Activated CD4-positive, alpha-beta T cell treated with anti-CD3 and anti-CD28 coated beads, Interleukin-2, amount 10 ng/mL, durations not matched to agents 24 days and 14 days (primary cell): ENCODE data around the gene DAGLA. TPM values are rescaled to one million over a fixed set of nuclear protein-coding genes. Genes with fewer than 3 reads are reported as not detected.

Source experiments
- DNase-seq: peaks from one replicate; pipeline ENCODE4 v3.0.0; 2022
- H3K27ac Mint-ChIP-seq: one replicate; pipeline ENCODE4 v1.8.0; 2022; ENCODE audit warnings: mild to moderate bottlenecking, mixed read lengths
- H3K27me3 Mint-ChIP-seq: one replicate; pipeline ENCODE4 v1.8.0; 2022; ENCODE audit warnings: mixed read lengths
- H3K36me3 Mint-ChIP-seq: one replicate; pipeline ENCODE4 v1.8.0; 2022; ENCODE audit warnings: low read depth, mild to moderate bottlenecking, mixed read lengths
- H3K4me1 Mint-ChIP-seq: one replicate; pipeline ENCODE4 v1.8.0; 2021; ENCODE audit warnings: mixed read lengths
- H3K4me3 Mint-ChIP-seq: one replicate; pipeline ENCODE4 v1.8.0; 2022; ENCODE audit warnings: mild to moderate bottlenecking, moderate library complexity, mixed read lengths
- H3K9me3 Mint-ChIP-seq: one replicate; pipeline ENCODE4 v1.8.0; 2021; ENCODE audit warnings: mixed read lengths
- intact Hi-C: fragments of 100-400 bp; cut with micrococcal nuclease; formaldehyde crosslinking; loops from one replicate; pipeline ENCODE4 v1.15.1; 2023
- total RNA-seq: library from RNA; stranded (reverse); gene quantifications from 2 replicates; pipeline ENCODE4 v1.2.3, GENCODE V29; 2022

Gene DAGLA
- total RNA-seq, 1 donor from 2014 or later: 0.14 TPM

DNA sequence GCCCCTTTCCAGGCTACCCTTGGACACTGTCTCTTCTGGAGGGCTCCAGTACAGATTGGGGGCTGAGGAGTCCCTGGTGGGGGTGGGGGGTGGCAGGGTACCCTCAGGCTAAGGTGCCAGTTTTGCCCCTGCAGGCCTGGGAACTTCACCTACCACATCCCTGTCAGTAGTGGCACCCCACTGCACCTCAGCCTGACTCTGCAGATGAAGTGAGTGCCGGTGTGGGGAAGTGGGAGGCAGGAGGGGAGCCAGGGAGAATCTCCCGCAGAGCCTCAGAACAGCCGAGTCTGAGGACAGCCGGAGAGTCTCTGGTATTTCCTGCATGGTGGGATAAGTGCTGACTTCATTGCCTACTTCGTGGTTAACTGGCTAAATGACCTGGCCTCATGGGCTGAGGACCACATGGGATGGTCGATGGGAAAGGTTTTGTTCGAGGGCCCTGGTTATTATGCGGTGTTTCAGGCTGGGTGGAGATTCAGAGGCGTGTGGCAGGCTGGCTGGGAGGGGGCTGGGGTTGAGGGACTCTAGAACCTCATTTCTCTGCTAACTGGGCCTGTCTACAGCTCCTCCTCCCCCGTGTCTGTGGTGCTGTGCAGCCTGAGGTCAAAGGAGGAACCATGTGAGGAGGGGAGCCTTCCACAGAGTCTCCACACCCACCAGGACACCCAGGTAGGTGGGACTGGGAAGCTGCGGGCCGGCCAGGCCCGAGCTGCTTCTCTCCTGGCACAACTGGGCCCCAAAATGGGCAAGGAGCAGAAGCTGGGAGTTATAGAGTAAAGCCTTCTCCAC lies 103.7 kb downstream of the DAGLA start:
- no peaks in the 10 kb centered on the region for H3K4me1 Mint-ChIP-seq
- no peaks in the 10 kb centered on the region for H3K9me3 Mint-ChIP-seq
- no peak overlapping the region for H3K4me3 Mint-ChIP-seq
- DNase-seq: no peak
- H3K27ac Mint-ChIP-seq: no peak overlapping the region
- H3K27me3 Mint-ChIP-seq: no peaks in the 10 kb centered on the region
- intact Hi-C loops: no loop called here
- peaks cover 17% of the 10 kb centered on the region for H3K36me3 Mint-ChIP-seq

- intact Hi-C loops: no loop called here
- DNase-seq: no peak
- peaks cover 21% of the 10 kb centered on the region for H3K36me3 Mint-ChIP-seq
- no peak overlapping the region for H3K27ac Mint-ChIP-seq
- peaks cover 3% of the 10 kb centered on the region for H3K4me1 Mint-ChIP-seq
- H3K27me3 Mint-ChIP-seq: no peaks in the 10 kb centered on the region
- H3K9me3 Mint-ChIP-seq: no peaks in the 10 kb centered on the region
- H3K4me3 Mint-ChIP-seq: no peak overlapping the region
These were observed 104.3 kb downstream of the DAGLA start for GRCh38 chr11:61784506-61784805.

DNA sequence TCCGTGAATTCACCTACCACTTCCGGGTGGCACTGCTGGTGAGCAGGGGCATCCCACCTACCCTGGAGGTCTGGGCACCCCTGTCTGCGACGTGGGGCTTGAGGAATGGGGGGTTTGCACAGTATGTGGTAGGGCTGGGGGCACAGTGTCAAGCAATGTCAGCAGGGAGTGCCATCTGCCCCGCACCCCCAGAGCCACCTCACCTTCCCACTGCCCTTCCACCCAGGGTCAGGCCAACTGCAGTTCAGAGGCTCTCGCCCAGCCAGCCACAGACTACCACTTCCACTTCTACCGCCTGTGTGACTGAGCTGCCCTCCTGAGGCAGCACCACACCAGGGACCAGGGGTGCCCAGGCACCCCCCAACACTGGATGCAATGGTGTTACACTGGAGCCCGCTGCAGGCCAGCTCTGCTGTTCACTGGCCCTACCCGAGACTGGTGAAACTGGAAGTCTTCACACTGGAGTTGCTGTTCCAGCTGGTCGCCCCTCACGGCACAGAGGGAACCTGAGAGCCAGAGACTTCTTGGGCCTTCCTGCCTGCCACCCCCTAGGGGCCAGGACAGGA lies 105.7 kb downstream of the DAGLA start:
- Mint-ChIP-seq H3K36me3 (peaks cover 30% of the 10 kb centered on the region), H3K9me3 (no peaks in the 10 kb centered on the region), H3K4me1 (peaks cover 11% of the 10 kb centered on the region), H3K4me3 (no peak overlapping the region), H3K27me3 (no peaks in the 10 kb centered on the region), H3K27ac (no peak overlapping the region)
- intact Hi-C loops: no loop called here
- no peak for DNase-seq

GRCh38 chr11:61787928-61788491 lies 107.8 kb downstream of the DAGLA start:
- Mint-ChIP-seq H3K9me3 (no peaks in the 10 kb centered on the region), H3K36me3 (peaks cover 41% of the 10 kb centered on the region), H3K27me3 (no peaks in the 10 kb centered on the region), H3K4me3 (no peak overlapping the region), H3K27ac (no peak overlapping the region), H3K4me1 (peaks cover 19% of the 10 kb centered on the region)
- intact Hi-C loops: no loop called here
- peak; percentile 66 for DNase-seq

- H3K9me3 Mint-ChIP-seq: no peaks in the 10 kb centered on the region
- peaks cover 51% of the 10 kb centered on the region for H3K36me3 Mint-ChIP-seq
- intact Hi-C loops: loop anchor here (1.0 to 10.0 kb wide), 7 partner anchors 15 to 427 kb away; partner anchors contain the start of genes CYB561A3, FADS2, FTH1 and SYT7
- DNase-seq: peak; percentile 85
- H3K27me3 Mint-ChIP-seq: no peaks in the 10 kb centered on the region
- H3K4me3 Mint-ChIP-seq: peak overlapping the region; percentile 95
- peak overlapping the region; percentile 99 for H3K27ac Mint-ChIP-seq
- peaks cover 37% of the 10 kb centered on the region for H3K4me1 Mint-ChIP-seq
These were observed 111.6 kb downstream of the DAGLA start for GRCh38 chr11:61791737-61792309.

DNA sequence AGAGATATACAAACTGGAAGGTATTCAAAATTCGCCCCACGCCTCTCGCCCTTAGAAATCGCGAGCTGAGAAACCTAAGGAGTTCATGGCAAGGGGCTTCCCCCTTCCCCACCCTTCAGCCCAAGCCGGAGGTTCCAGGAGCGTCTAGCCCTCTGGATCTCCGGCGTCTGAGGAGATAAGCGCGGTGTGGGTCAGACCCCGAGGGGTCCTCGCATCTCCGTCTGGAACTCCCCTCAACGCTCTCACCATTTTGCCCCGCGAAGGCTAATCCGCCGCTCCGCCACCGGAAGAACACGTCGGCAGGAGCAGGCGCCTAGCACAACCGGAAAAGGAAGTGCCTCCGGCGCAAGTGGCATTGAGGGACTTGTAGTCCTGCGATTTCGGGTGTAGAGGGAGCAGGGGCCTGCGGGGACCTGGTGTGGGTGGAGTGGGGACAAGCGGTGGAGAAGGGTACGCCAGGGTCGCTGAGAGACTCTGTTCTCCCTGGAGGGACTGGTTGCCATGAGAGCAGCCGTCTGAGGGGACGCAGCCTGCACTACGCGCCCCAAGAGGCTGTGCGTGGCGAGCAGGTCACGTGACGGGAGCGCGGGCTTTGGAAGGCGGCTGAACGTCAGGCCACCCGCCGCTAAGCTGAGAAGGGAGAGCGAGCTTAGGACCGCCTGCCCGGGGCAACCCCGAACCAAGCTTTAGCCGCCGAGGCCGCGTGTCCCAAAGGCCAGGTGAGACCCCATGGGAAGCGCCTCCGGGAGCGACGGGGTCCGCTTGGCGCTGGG lies 112.3 kb downstream of the DAGLA start, which contains the start of the genes FEN1 and TMEM258:
FEN1 (plus strand) TSS at position 602 of the 773 bp plus-strand sequence. CDS start 2,451 bp downstream, outside the sequence.
TMEM258 (minus strand) TSS at position 290 of the 773 bp plus-strand sequence; CDS start at position 249, 41 bp downstream.
- Mint-ChIP-seq H3K36me3 (peaks cover 57% of the 10 kb centered on the region), H3K27me3 (no peaks in the 10 kb centered on the region), H3K9me3 (no peaks in the 10 kb centered on the region), H3K4me3 (peak within 1 kb of the TSS; percentile 95), H3K4me1 (peaks cover 43% of the 10 kb centered on the region), H3K27ac (peak within 1 kb of the TSS; percentile 99)
- DNase-seq: peak; percentile 96
- intact Hi-C loops: loop anchor here (1.0 to 10.0 kb wide), 7 partner anchors 15 to 428 kb away; partner anchors contain the start of genes CYB561A3, FADS2, FTH1 and SYT7

GRCh38 chr11:61793083-61793828 lies 113.1 kb downstream of the DAGLA start:
- H3K4me3 Mint-ChIP-seq: peak overlapping the region; percentile 95
- peak overlapping the region; percentile 99 for H3K27ac Mint-ChIP-seq
- peaks cover 44% of the 10 kb centered on the region for H3K4me1 Mint-ChIP-seq
- no peak for DNase-seq
- no peaks in the 10 kb centered on the region for H3K9me3 Mint-ChIP-seq
- H3K36me3 Mint-ChIP-seq: peaks cover 58% of the 10 kb centered on the region
- intact Hi-C loops: loop anchor here (10.0 kb wide), 1 partner anchor 428 kb away; the partner anchor contains the start of genes CYB561A3 and TMEM138
- H3K27me3 Mint-ChIP-seq: no peaks in the 10 kb centered on the region

- peaks cover 46% of the 10 kb centered on the region for H3K4me1 Mint-ChIP-seq
- no peaks in the 10 kb centered on the region for H3K9me3 Mint-ChIP-seq
- peaks cover 56% of the 10 kb centered on the region for H3K36me3 Mint-ChIP-seq
- no peaks in the 10 kb centered on the region for H3K27me3 Mint-ChIP-seq
- DNase-seq: no peak
- peak overlapping the region; percentile 95 for H3K4me3 Mint-ChIP-seq
- intact Hi-C loops: loop anchor here (10.0 kb wide), 1 partner anchor 429 kb away; the partner anchor contains the start of genes CYB561A3 and TMEM138
- peak overlapping the region; percentile 75 for H3K27ac Mint-ChIP-seq
These were observed 113.6 kb downstream of the DAGLA start for GRCh38 chr11:61793829-61794204.

DNA sequence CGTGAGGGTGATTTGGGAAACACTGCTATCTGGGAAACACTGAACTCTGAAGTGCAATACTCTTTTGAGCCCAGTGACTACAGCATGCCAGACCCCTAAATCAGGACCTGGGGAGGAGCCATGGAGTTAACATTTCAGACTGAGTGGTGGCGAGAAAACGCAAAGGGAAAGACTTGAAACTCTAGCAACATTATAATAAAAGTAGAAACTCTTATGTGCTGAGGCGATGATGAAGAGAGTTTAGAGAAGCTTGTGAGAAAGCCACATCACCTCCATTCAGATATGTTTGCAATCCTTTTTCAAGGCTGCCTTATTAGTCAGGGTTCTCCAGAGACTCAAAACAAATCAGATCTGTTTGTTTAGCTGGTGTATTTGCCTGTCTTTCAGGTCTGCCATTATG lies 114.4 kb downstream of the DAGLA start:
- peaks cover 42% of the 10 kb centered on the region for H3K4me1 Mint-ChIP-seq
- H3K36me3 Mint-ChIP-seq: peaks cover 56% of the 10 kb centered on the region
- intact Hi-C loops: loop anchor here (10.0 kb wide), 1 partner anchor 430 kb away; the partner anchor contains the start of genes CYB561A3 and TMEM138
- H3K27ac Mint-ChIP-seq: no peak overlapping the region
- no peaks in the 10 kb centered on the region for H3K27me3 Mint-ChIP-seq
- H3K9me3 Mint-ChIP-seq: no peaks in the 10 kb centered on the region
- peak overlapping the region; percentile 40 for H3K4me3 Mint-ChIP-seq
- no peak for DNase-seq

DNA sequence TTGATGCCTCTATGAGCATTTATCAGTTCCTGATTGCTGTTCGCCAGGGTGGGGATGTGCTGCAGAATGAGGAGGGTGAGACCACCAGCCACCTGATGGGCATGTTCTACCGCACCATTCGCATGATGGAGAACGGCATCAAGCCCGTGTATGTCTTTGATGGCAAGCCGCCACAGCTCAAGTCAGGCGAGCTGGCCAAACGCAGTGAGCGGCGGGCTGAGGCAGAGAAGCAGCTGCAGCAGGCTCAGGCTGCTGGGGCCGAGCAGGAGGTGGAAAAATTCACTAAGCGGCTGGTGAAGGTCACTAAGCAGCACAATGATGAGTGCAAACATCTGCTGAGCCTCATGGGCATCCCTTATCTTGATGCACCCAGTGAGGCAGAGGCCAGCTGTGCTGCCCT lies 115.3 kb downstream of the DAGLA start:
- Mint-ChIP-seq H3K27ac (peak overlapping the region; percentile 32), H3K36me3 (peaks cover 54% of the 10 kb centered on the region), H3K9me3 (no peaks in the 10 kb centered on the region), H3K27me3 (no peaks in the 10 kb centered on the region), H3K4me1 (peaks cover 37% of the 10 kb centered on the region), H3K4me3 (peak overlapping the region; percentile 52)
- intact Hi-C loops: loop anchor here (5.0 to 10.0 kb wide), 2 partner anchors 312 to 431 kb away; partner anchors contain the start of genes CYB561A3 and TMEM138
- DNase-seq: no peak

- intact Hi-C loops: loop anchor here (2.0 to 10.0 kb wide), 3 partner anchors 103 to 431 kb away; partner anchors contain the start of genes CYB561A3 and TMEM138
- Mint-ChIP-seq H3K27ac (peak overlapping the region; percentile 66), H3K4me1 (peaks cover 38% of the 10 kb centered on the region), H3K27me3 (no peaks in the 10 kb centered on the region), H3K4me3 (no peak overlapping the region), H3K36me3 (peaks cover 56% of the 10 kb centered on the region), H3K9me3 (no peaks in the 10 kb centered on the region)
- DNase-seq: no peak
These were observed 115.8 kb downstream of the DAGLA start for GRCh38 chr11:61795876-61796526.
